K562 (cell line): Measurements from ENCODE around the gene PEX19. TPM values are rescaled to one million over a fixed set of nuclear protein-coding genes. Genes with fewer than 3 reads are reported as not detected.

Experiments used
- ATAC-seq: fragments of 200-7000 bp; cut with Tn5 transposase; 3 replicates; pipeline ENCODE4 v1.9.1; 2020; ENCODE audit warnings: moderate library complexity
- BruUV-seq: library from RNA; stranded (reverse); fragments of 400-500 nt; replicated peaks from 2 replicates; lab custom pipeline; 2021; lab: Mats Ljungman, UMichigan
- CTCF ChIA-PET: fragments of 300-600 bp; formaldehyde crosslinking; extraction: SDS; loops from one replicate; lab custom pipeline; 2021; ENCODE audit warnings: low intra/inter-chr PET ratio; lab: Yijun Ruan, JAX
- POLR2A ChIA-PET: fragments of 300-600, 350-650 bp; sonication (Branson Sonifier 250); formaldehyde crosslinking; extraction: SDS; loops from one replicate; lab custom pipeline; 2021; ENCODE audit warnings: antibody characterized with exemption, inconsistent platforms; lab: Yijun Ruan, JAX
- DNase-seq, 4 experiments: peaks; one replicate each; pipeline versions ENCODE4 v3.0.0 to v3.0.0-alpha.2; 2011 to 2018; ENCODE audit warnings: low spot score in 3 of 4, mixed read lengths in 3 of 4; ENCODE audit errors: extremely low read depth in 1 of 4
- FAIRE-seq: peaks from 2 replicates; lab custom pipeline; 2011; peaks lifted over from hg19 to GRCh38; lab: Jason Lieb, UNC
- H2AFZ ChIP-seq: 2 replicates; pipeline ENCODE4 v1.6.0; 2011; ENCODE audit warnings: low read depth, low read length, control low read depth, inconsistent platforms
- H3K27ac ChIP-seq: fragments of 200-600 bp; 3 replicates; pipeline ENCODE4 v1.8.0; 2011; ENCODE audit warnings: low read depth, mild to moderate bottlenecking, control low read depth, inconsistent platforms, low read length, moderate library complexity, mixed read lengths; ENCODE audit errors: extremely low read depth
- H3K27me3 ChIP-seq, 2 experiments: fragments of 300-600 bp in 1 of 2; 2 replicates in 1 of 2; 3 replicates in 1 of 2; pipeline versions ENCODE4 v1.6.0 to v1.8.0; 2011; ENCODE audit warnings: inconsistent platforms in 2 of 2, low read length in 2 of 2, mild to moderate bottlenecking in 1 of 2, mixed read lengths in 1 of 2, moderate library complexity in 1 of 2; ENCODE audit not compliant: control insufficient read depth in 2 of 2, insufficient read depth in 2 of 2
- H3K36me3 ChIP-seq: fragments of 300-600 bp; 3 replicates; pipeline ENCODE4 v1.8.0; 2011; ENCODE audit warnings: mild to moderate bottlenecking, low read length, inconsistent platforms; ENCODE audit not compliant: control insufficient read depth, insufficient read depth
- H3K4me1 ChIP-seq, 2 experiments: fragments of 200-600 bp in 1 of 2; replicated peaks in 1 of 2; 2 replicates in 1 of 2; 3 replicates in 1 of 2; pipeline versions ENCODE4 v1.5.1 to v1.8.0; 2011; ENCODE audit warnings: inconsistent platforms in 2 of 2, low read length in 2 of 2, mild to moderate bottlenecking in 1 of 2, mixed read lengths in 1 of 2, moderate library complexity in 1 of 2; ENCODE audit not compliant: control insufficient read depth in 2 of 2, insufficient read depth in 2 of 2
- H3K4me2 ChIP-seq: 2 replicates; pipeline ENCODE4 v1.6.1; 2011; ENCODE audit warnings: low read length, control low read depth, inconsistent platforms, mixed read lengths; ENCODE audit not compliant: insufficient read depth
- H3K4me3 ChIP-seq: fragments of 200-600 bp; sonication (generic), shearing (Covaris generic); 2 replicates; pipeline ENCODE4 v1.5.1; 2016; ENCODE audit warnings: control low read depth, inconsistent platforms
- H3K79me2 ChIP-seq: fragments of 200-600 bp; 3 replicates; pipeline ENCODE4 v1.8.0; 2011; ENCODE audit warnings: low read length, inconsistent platforms; ENCODE audit not compliant: control insufficient read depth, insufficient read depth
- H3K9ac ChIP-seq, 2 experiments: 2 replicates each; pipeline versions ENCODE4 v1.6.0 to v1.6.1; 2011; ENCODE audit warnings: low read depth in 2 of 2, low read length in 2 of 2, control low read depth in 1 of 2, inconsistent platforms in 1 of 2, mild to moderate bottlenecking in 1 of 2, mixed read lengths in 1 of 2; ENCODE audit not compliant: insufficient read depth in 1 of 2
- H3K9me1 ChIP-seq: one replicate; pipeline ENCODE4 v1.6.0; 2011; ENCODE audit warnings: inconsistent platforms, mild to moderate bottlenecking, low read length, moderate library complexity; ENCODE audit not compliant: control insufficient read depth, insufficient read depth
- H3K9me3 ChIP-seq: replicated peaks from 2 replicates; pipeline ENCODE4 v1.5.1; 2011; ENCODE audit warnings: low read depth, low read length, inconsistent platforms; ENCODE audit not compliant: control insufficient read depth, insufficient read depth
- H4K20me1 ChIP-seq: replicated peaks from 2 replicates; pipeline ENCODE4 v1.6.1; 2011; ENCODE audit warnings: low read length, inconsistent platforms, mixed read lengths; ENCODE audit not compliant: control insufficient read depth, insufficient read depth
- CC2D1A ChIP-seq: fragments of 450-650 bp; IDR thresholded peaks from 2 replicates; pipeline ENCODE4 v1.6.1; 2017; ENCODE audit warnings: mild to moderate bottlenecking
- KDM1A ChIP-seq, 2 experiments: fragments of 450-650 bp; IDR thresholded peaks; 2 replicates each; pipeline ENCODE4 v1.6.1; 2016; ENCODE audit warnings: mild to moderate bottlenecking in 2 of 2
- MTA2 ChIP-seq: fragments of 450-650 bp; IDR thresholded peaks from 2 replicates; pipeline ENCODE4 v1.6.1; 2016; ENCODE audit warnings: low read depth
- MYBL2 ChIP-seq, 2 experiments: fragments of 450-650 bp in 1 of 2; sonication (generic) in 1 of 2; formaldehyde crosslinking in 1 of 2; IDR thresholded peaks; 2 replicates each; pipeline versions ENCODE4 v1.6.1 to v1.8.1; 2017 to 2022; ENCODE audit warnings: borderline replicate concordance in 1 of 2, inconsistent platforms in 1 of 2, low read depth in 1 of 2, mild to moderate bottlenecking in 1 of 2, missing genetic modification reagents in 1 of 2, moderate library complexity in 1 of 2
- NELFE ChIP-seq: IDR thresholded peaks from 2 replicates; pipeline ENCODE4 v1.6.1; 2011; ENCODE audit warnings: mild to moderate bottlenecking; ENCODE audit not compliant: insufficient read depth, insufficient read length
- RBM14 ChIP-seq: fragments of 200-400 bp; formaldehyde crosslinking; IDR thresholded peaks from 2 replicates; pipeline ENCODE4 v1.6.1; 2018; ENCODE audit warnings: low read depth, mild to moderate bottlenecking, low read length, moderate library complexity, borderline replicate concordance; ENCODE audit not compliant: insufficient read depth
- RCOR1 ChIP-seq, 2 experiments: IDR thresholded peaks; 2 replicates each; pipeline ENCODE4 v1.6.1; 2012; ENCODE audit warnings: low read depth in 2 of 2, low read length in 2 of 2, borderline replicate concordance in 1 of 2, improper control_type of control experiment in 1 of 2
- TBL1XR1 ChIP-seq, 2 experiments: IDR thresholded peaks; 2 replicates each; pipeline ENCODE4 v1.6.1; 2012; ENCODE audit warnings: improper control_type of control experiment in 2 of 2, low read length in 2 of 2, mild to moderate bottlenecking in 1 of 2
- ZNF175 ChIP-seq: fragments of 200-800 bp; sonication (Bioruptor generic); IDR thresholded peaks from 2 replicates; pipeline ENCODE4 v1.6.1; 2016; ENCODE audit warnings: low read depth, mild to moderate bottlenecking, missing genetic modification characterization, missing compliant biosample characterization
- ZNF445 ChIP-seq: fragments of 250-450 bp; sonication (Bioruptor Pico); IDR thresholded peaks from 2 replicates; pipeline ENCODE4 v1.4.0; 2020; ENCODE audit warnings: low read depth, mild to moderate bottlenecking, moderate library complexity
- ZNF707 ChIP-seq: fragments of 250-450 bp; sonication (Bioruptor Pico); conservative IDR thresholded peaks from 2 replicates; pipeline ENCODE4 v1.8.0; 2022; ENCODE audit warnings: inconsistent platforms, mild to moderate bottlenecking, moderate library complexity
- WGBS: fragments of 100-300 bp; shearing (Covaris generic); methylation state at CpG from one replicate; pipeline ENCODE4 v1.1.6; 2016; ENCODE audit warnings: low coverage, mixed read lengths; ENCODE audit not compliant: insufficient coverage; ENCODE audit errors: missing lambda C conversion rate; 5-methylcytosine and 5-hydroxymethylcytosine counted together
- in situ Hi-C: fragments of 300-500 bp; cut with MboI; formaldehyde crosslinking; loops from 4 replicates; pipeline ENCODE4 v1.15.0; 2018; ENCODE audit warnings: inconsistent platforms, mixed read lengths
- intact Hi-C: fragments of 100-400 bp; cut with micrococcal nuclease; formaldehyde crosslinking; loops from 2 replicates; pipeline ENCODE4 v1.14.2; 2022
- polyA plus RNA-seq, 8 experiments: library from polyadenylated mRNA; depleted of rRNA in 4 of 8; stranded (reverse) in 5 of 8; unstranded in 3 of 8; fragments of >200 nt; fragmentation: Nextera tagmentation in 2 of 8; fragmentation: Illumina TruSeq in 1 of 8; extraction: Ambion mirVana in 2 of 8; extraction: Trizol in 1 of 8; gene quantifications; 2 replicates each; pipeline versions ENCODE4 v1.2.1 to v1.2.3, GENCODE V29; 2011 to 2014; ENCODE audit warnings: inconsistent platforms in 1 of 8, missing spikeins in 1 of 8
- total RNA-seq, 7 experiments: library from RNA; depleted of rRNA in 6 of 7; stranded (reverse); fragments of >200 nt in 6 of 7; fragmentation: Illumina TruSeq in 2 of 7; extraction: Trizol in 2 of 7; gene quantifications; 2 replicates each; pipeline versions ENCODE4 v1.2.1 to v1.2.3, GENCODE V29; 2011 to 2021; ENCODE audit warnings: low replicate concordance in 1 of 7
- TF ChIP-seq, protein P1 (sequence below): IDR thresholded peaks from 2 replicates; pipeline ENCODE4 v1.6.1; 2011; ENCODE audit not compliant: insufficient read length; ENCODE audit errors: extremely low read depth
- TF ChIP-seq, protein P2 (sequence below): sonication (generic); formaldehyde crosslinking; IDR thresholded peaks from 2 replicates; pipeline ENCODE4 v1.8.0; 2023; ENCODE audit warnings: mild to moderate bottlenecking, missing genetic modification reagents
- TF ChIP-seq, protein P3 (sequence below): fragments of 450-650 bp; conservative IDR thresholded peaks from 2 replicates; pipeline ENCODE4 v1.6.1; 2016; ENCODE audit warnings: missing genetic modification characterization, low read depth, mild to moderate bottlenecking, control low read depth, missing compliant biosample characterization

Gene PEX19
- total and polyA plus RNA-seq, 9 of the 15 experiments (the other 6 are each of a cell fraction or from before 2014, with no cell fraction given), result 32.5 to 103 (median 59.8) TPM

DNA sequence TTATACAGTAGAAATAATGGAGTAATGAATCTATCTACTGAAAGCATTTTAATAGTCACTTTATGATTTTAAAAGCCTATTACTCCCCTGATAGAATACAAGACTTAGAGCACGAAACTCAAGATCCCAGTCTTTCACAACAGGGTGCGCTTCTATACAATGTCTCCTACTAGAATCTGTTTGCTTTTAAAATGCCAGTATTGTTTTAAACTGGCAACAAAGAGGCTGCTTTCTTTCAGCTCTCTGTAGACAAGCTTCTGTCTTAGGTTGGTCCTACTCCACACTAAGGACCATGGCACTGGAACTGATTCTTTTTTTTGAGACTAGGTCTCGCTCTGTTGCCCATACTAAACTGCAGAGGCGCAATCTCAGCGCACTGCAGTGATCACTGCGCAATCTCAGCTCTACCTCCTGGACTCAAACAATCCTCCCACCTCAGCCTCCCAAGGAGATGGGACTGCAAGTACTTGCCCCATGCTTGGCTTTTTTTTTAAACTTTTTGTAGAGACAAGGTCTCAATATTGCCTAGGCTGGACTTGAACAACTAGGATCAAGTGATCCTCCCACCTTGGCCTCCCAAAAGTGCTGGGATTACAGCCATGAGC lies 27.4 kb downstream of the PEX19 start:
- ChIA-PET CTCF (no interaction called here), POLR2A (interaction anchor here (0.6 to 1.2 kb wide), 3 partner anchors 15 to 275 kb away, joined by 3 to 5 read pairs (median 3); partner anchors contain the start of gene PEX19)
- in situ Hi-C loops (no loop called here), intact Hi-C loops (no loop called here)
- Histone ChIP-seq H3K4me2 (no peak overlapping the region), H3K4me3 (no peak overlapping the region), H3K9me3 (no peaks in the 10 kb centered on the region), H3K27me3 (no peaks in the 10 kb centered on the region), H3K9me1 (no peaks in the 10 kb centered on the region), H4K20me1 (no peaks in the 10 kb centered on the region), H2AFZ (no peak overlapping the region), H3K27ac (no peak overlapping the region), H3K79me2 (peaks cover 67% of the 10 kb centered on the region), H3K36me3 (peaks cover 39% of the 10 kb centered on the region), H3K4me1 (peaks cover 0 to 12% of the 10 kb centered on the region in 2 experiments; a peak in 2 of 5 replicates), H3K9ac (no peak overlapping the region)
- FAIRE-seq, result no peak
- BruUV-seq, result no TSS peak
- DNase-seq, result no peak
- ATAC-seq, result no peak
- 90% methylated on average over 6 of the region's 6 CpGs for WGBS
- TF ChIP-seq RCOR1 (IDR thresholded peaks at IDR 0.05; ENCODE audit: borderline replicate concordance in 1 of 2, low read depth in 2 of 2, low read length in 2 of 2) (peak in 1 of 2 experiments; percentile 74; a peak in 2 of 4 replicates), NELFE (no peak), ZNF445 (no peak), RBM14 (no peak), ZNF175 (CRISPR knock-in tag) (no peak), MYBL2 (IDR thresholded peaks at IDR 0.05; ENCODE audit: low read depth) (no peak), MYBL2 (CRISPR knock-in tag; IDR thresholded peaks at IDR 0.05; ENCODE audit: borderline replicate concordance) (no peak), MTA2 (no peak), ZNF707 (CRISPR knock-in tag) (no peak), KDM1A (IDR thresholded peaks at IDR 0.05) (peak; percentile 83 to 88), CC2D1A (no peak), TBL1XR1 (IDR thresholded peaks at IDR 0.05; ENCODE audit: low read length in 2 of 2) (no peak)
- TF ChIP-seq, protein P1, sequence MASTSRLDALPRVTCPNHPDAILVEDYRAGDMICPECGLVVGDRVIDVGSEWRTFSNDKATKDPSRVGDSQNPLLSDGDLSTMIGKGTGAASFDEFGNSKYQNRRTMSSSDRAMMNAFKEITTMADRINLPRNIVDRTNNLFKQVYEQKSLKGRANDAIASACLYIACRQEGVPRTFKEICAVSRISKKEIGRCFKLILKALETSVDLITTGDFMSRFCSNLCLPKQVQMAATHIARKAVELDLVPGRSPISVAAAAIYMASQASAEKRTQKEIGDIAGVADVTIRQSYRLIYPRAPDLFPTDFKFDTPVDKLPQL, result no peak
- TF ChIP-seq, protein P2, sequence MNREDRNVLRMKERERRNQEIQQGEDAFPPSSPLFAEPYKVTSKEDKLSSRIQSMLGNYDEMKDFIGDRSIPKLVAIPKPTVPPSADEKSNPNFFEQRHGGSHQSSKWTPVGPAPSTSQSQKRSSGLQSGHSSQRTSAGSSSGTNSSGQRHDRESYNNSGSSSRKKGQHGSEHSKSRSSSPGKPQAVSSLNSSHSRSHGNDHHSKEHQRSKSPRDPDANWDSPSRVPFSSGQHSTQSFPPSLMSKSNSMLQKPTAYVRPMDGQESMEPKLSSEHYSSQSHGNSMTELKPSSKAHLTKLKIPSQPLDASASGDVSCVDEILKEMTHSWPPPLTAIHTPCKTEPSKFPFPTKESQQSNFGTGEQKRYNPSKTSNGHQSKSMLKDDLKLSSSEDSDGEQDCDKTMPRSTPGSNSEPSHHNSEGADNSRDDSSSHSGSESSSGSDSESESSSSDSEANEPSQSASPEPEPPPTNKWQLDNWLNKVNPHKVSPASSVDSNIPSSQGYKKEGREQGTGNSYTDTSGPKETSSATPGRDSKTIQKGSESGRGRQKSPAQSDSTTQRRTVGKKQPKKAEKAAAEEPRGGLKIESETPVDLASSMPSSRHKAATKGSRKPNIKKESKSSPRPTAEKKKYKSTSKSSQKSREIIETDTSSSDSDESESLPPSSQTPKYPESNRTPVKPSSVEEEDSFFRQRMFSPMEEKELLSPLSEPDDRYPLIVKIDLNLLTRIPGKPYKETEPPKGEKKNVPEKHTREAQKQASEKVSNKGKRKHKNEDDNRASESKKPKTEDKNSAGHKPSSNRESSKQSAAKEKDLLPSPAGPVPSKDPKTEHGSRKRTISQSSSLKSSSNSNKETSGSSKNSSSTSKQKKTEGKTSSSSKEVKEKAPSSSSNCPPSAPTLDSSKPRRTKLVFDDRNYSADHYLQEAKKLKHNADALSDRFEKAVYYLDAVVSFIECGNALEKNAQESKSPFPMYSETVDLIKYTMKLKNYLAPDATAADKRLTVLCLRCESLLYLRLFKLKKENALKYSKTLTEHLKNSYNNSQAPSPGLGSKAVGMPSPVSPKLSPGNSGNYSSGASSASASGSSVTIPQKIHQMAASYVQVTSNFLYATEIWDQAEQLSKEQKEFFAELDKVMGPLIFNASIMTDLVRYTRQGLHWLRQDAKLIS (CRISPR knock-in tag), result no peak
- TF ChIP-seq, protein P3, sequence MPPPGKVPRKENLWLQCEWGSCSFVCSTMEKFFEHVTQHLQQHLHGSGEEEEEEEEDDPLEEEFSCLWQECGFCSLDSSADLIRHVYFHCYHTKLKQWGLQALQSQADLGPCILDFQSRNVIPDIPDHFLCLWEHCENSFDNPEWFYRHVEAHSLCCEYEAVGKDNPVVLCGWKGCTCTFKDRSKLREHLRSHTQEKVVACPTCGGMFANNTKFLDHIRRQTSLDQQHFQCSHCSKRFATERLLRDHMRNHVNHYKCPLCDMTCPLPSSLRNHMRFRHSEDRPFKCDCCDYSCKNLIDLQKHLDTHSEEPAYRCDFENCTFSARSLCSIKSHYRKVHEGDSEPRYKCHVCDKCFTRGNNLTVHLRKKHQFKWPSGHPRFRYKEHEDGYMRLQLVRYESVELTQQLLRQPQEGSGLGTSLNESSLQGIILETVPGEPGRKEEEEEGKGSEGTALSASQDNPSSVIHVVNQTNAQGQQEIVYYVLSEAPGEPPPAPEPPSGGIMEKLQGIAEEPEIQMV (tag), result no peak
